Testis (tissue), 2 donors: Measurements from ENCODE around the gene PEX11B.
"Not testable (repeated sequence)": the region's sequence is repeated elsewhere in the genome, so short reads cannot be mapped to it uniquely, and the experiment has no call there.

Experiments
- CTCF ChIP-seq, 3 experiments: fragments of 450-650 bp in 2 of 3; fragments of 200-600 bp in 1 of 3; sonication (generic) in 1 of 3; IDR thresholded peaks; one replicate each; pipeline ENCODE4 v1.5.1; 2016 to 2019; ENCODE audit warnings: antibody characterized with exemption in 3 of 3, mild to moderate bottlenecking in 2 of 3, moderate library complexity in 1 of 3
- POLR2A ChIP-seq: fragments of 450-650 bp; IDR thresholded peaks from one replicate; pipeline ENCODE4 v1.6.1; 2017; ENCODE audit warnings: antibody characterized with exemption, mild to moderate bottlenecking, moderate library complexity

GRCh38 chr1:145932522-145933009 is 14.0 kb upstream of the PEX11B start:
- TF ChIP-seq CTCF (IDR thresholded peaks at IDR 0.05); POLR2A: not testable (repeated sequence)
